Lower leg skin (tissue), 3 donors: ENCODE data around the gene TLR1.

Experiments
- CTCF ChIP-seq, 3 donors: fragments of 450-650 bp; IDR thresholded peaks; one replicate each; pipeline ENCODE4 v1.5.1; 2016; ENCODE audit warnings: antibody characterized with exemption in 3 of 3, mild to moderate bottlenecking in 3 of 3, moderate library complexity in 2 of 3
- POLR2A ChIP-seq, 2 donors: fragments of 450-650 bp; IDR thresholded peaks; one replicate each; pipeline ENCODE4 v1.6.1; 2016 to 2017; ENCODE audit warnings: antibody characterized with exemption in 2 of 2, mild to moderate bottlenecking in 1 of 2, moderate library complexity in 1 of 2

- TF ChIP-seq CTCF (IDR thresholded peaks at IDR 0.05) (no peak), POLR2A (IDR thresholded peaks at IDR 0.05) (no peak)
Measured at GRCh38 chr4:38788317-38788716, 16.3 kb downstream of the TLR1 start.
